GM12878 (cell line): ENCODE measurements around the gene GARIN5B. TPM values are rescaled to one million over a fixed set of nuclear protein-coding genes. Genes with fewer than 3 reads are reported as not detected.

Experiments
- BRCA1 ChIP-seq: IDR thresholded peaks from 2 replicates; pipeline ENCODE4 v1.6.1; 2011; ENCODE audit warnings: low read depth, low read length, improper control_type of control experiment
- CBFB ChIP-seq: IDR thresholded peaks from 2 replicates; pipeline ENCODE4 v1.6.1; 2016; ENCODE audit warnings: antibody characterized with exemption, low read depth
- CBX3 ChIP-seq: fragments of 200-600 bp; sonication (generic); IDR thresholded peaks from 2 replicates; pipeline ENCODE4 v1.6.1; 2016; ENCODE audit warnings: low read depth, borderline replicate concordance
- CEBPZ ChIP-seq: fragments of 150-350 bp; IDR thresholded peaks from 2 replicates; pipeline ENCODE4 v1.6.1; 2016; ENCODE audit warnings: low read depth, low read length
- ESRRA ChIP-seq: IDR thresholded peaks from 2 replicates; pipeline ENCODE4 v1.6.1; 2012; ENCODE audit warnings: mild to moderate bottlenecking, low read length, improper control_type of control experiment
- ETV6 ChIP-seq, 2 experiments: fragments of 450-650 bp in 1 of 2; IDR thresholded peaks in 1 of 2; conservative IDR thresholded peaks in 1 of 2; 2 replicates each; pipeline ENCODE4 v1.6.1; 2014; ENCODE audit warnings: antibody characterized with exemption in 1 of 2, borderline replicate concordance in 1 of 2, low read depth in 1 of 2, mild to moderate bottlenecking in 1 of 2, moderate library complexity in 1 of 2
- HDAC2 ChIP-seq: fragments of 200-600 bp; sonication (generic); IDR thresholded peaks from 2 replicates; pipeline ENCODE4 v1.6.1; 2017
- HDAC6 ChIP-seq: fragments of 200-600 bp; sonication (generic); IDR thresholded peaks from one replicate; pipeline ENCODE4 v1.8.0; 2017; ENCODE audit warnings: antibody characterized with exemption; ENCODE audit not compliant: unreplicated experiment
- MEF2B ChIP-seq: fragments of 450-650 bp; IDR thresholded peaks from 2 replicates; pipeline ENCODE4 v1.6.1; 2018; ENCODE audit warnings: mild to moderate bottlenecking, moderate library complexity; ENCODE audit not compliant: partially characterized antibody, poor library complexity, severe bottlenecking
- MTA2 ChIP-seq: fragments of 450-650 bp; IDR thresholded peaks from 2 replicates; pipeline ENCODE4 v1.6.1; 2016; ENCODE audit warnings: low read depth, mild to moderate bottlenecking, moderate library complexity
- NR2C1 ChIP-seq: fragments of 450-650 bp; IDR thresholded peaks from 2 replicates; pipeline ENCODE4 v1.6.1; 2017; ENCODE audit warnings: antibody characterized with exemption, mild to moderate bottlenecking, moderate library complexity
- NRF1 ChIP-seq: conservative IDR thresholded peaks from 2 replicates; pipeline ENCODE4 v1.6.1; 2011; ENCODE audit warnings: mild to moderate bottlenecking, low read depth, low read length, improper control_type of control experiment
- PAX8 ChIP-seq: fragments of 450-650 bp; IDR thresholded peaks from 2 replicates; pipeline ENCODE4 v1.6.1; 2017; ENCODE audit warnings: mild to moderate bottlenecking, moderate library complexity
- RAD21 ChIP-seq: IDR thresholded peaks from 2 replicates; pipeline ENCODE4 v1.6.1; 2011; ENCODE audit warnings: mild to moderate bottlenecking, low read depth, low read length, moderate library complexity; ENCODE audit not compliant: insufficient read depth
- RELA ChIP-seq: fragments of 450-650 bp; IDR thresholded peaks from 2 replicates; pipeline ENCODE4 v1.8.0; 2014; ENCODE audit warnings: borderline replicate concordance; ENCODE audit not compliant: partially characterized antibody
- SP1 ChIP-seq: IDR thresholded peaks from one replicate; pipeline ENCODE4 v1.6.1; 2011; ENCODE audit warnings: low read depth, low read length
- STAT3 ChIP-seq: IDR thresholded peaks from 2 replicates; pipeline ENCODE4 v1.6.1; 2011; ENCODE audit warnings: low read depth, low read length, improper control_type of control experiment
- TCF7 ChIP-seq: IDR thresholded peaks from 2 replicates; pipeline ENCODE4 v1.6.1; 2014; ENCODE audit warnings: antibody characterized with exemption, borderline replicate concordance
- ZBED1 ChIP-seq: IDR thresholded peaks from 2 replicates; pipeline ENCODE4 v1.6.1; 2016; ENCODE audit warnings: borderline replicate concordance
- ZNF622 ChIP-seq: fragments of 450-650 bp; IDR thresholded peaks from 2 replicates; pipeline ENCODE4 v1.6.1; 2017; ENCODE audit warnings: mild to moderate bottlenecking, inconsistent platforms
- ZSCAN29 ChIP-seq: fragments of 450-650 bp; IDR thresholded peaks from 2 replicates; pipeline ENCODE4 v1.6.1; 2017; ENCODE audit warnings: mild to moderate bottlenecking, moderate library complexity
- polyA plus RNA-seq, 11 experiments: library from polyadenylated mRNA; depleted of rRNA in 4 of 11; unstranded in 6 of 11; stranded (reverse) in 5 of 11; fragments of >200 nt; fragmentation: Nextera tagmentation in 4 of 11; fragmentation: Illumina TruSeq in 1 of 11; extraction: Ambion mirVana in 4 of 11; extraction: Trizol in 1 of 11; gene quantifications; 1 replicate in 1 of 11; 2 replicates in 10 of 11; pipeline versions ENCODE4 v1.2.1 to v1.2.3, GENCODE V29; 2011 to 2016; ENCODE audit warnings: inconsistent platforms in 2 of 11, missing spikeins in 2 of 11, low read depth in 1 of 11
- total RNA-seq, 4 experiments: library from RNA; depleted of rRNA in 3 of 4; stranded (reverse); fragments of >200 nt in 3 of 4; fragmentation: Illumina TruSeq in 1 of 4; extraction: Trizol in 1 of 4; gene quantifications; 2 replicates each; pipeline versions ENCODE4 v1.2.1 to v1.2.3, GENCODE V29; 2013 to 2021
- TF ChIP-seq, protein P1 (sequence below): fragments of 450-650 bp; IDR thresholded peaks from 2 replicates; pipeline ENCODE4 v1.6.1; 2018; ENCODE audit warnings: borderline replicate concordance, mild to moderate bottlenecking; ENCODE audit not compliant: partially characterized antibody
- TF ChIP-seq, protein P2 (sequence below): fragments of 450-650 bp; IDR thresholded peaks from 2 replicates; pipeline ENCODE4 v1.6.1; 2017; ENCODE audit warnings: mild to moderate bottlenecking

The GARIN5B gene
- total and polyA plus RNA-seq, 10 of the 15 experiments (the other 5 are each of a cell fraction or from before 2014, with no cell fraction given) = not detected

- no peak; the same call in 1 of the 2 replicates for TF ChIP-seq NR2C1
- no peak for TF ChIP-seq ZNF622
- TF ChIP-seq TCF7 = no peak
- peak; percentile 77 for TF ChIP-seq RELA
- TF ChIP-seq CBFB = 0 out of 2 replicates have a peak, but pooled peaks have one; percentile 40
- 0 out of 2 replicates have a peak, but pooled peaks have one; percentile 6 for TF ChIP-seq MTA2
- no peak for TF ChIP-seq PAX8
- TF ChIP-seq CEBPZ = no peak
- no peak for TF ChIP-seq ETV6 (conservative IDR thresholded peaks at IDR 0.05 in 1 of 2, IDR thresholded peaks at IDR 0.05 in 1 of 2; ENCODE audit: borderline replicate concordance in 1 of 2, low read depth in 1 of 2)
- no peak for TF ChIP-seq CBX3
- no peak for TF ChIP-seq ZBED1
- peak; percentile 89 for TF ChIP-seq SP1
- TF ChIP-seq, protein P1, sequence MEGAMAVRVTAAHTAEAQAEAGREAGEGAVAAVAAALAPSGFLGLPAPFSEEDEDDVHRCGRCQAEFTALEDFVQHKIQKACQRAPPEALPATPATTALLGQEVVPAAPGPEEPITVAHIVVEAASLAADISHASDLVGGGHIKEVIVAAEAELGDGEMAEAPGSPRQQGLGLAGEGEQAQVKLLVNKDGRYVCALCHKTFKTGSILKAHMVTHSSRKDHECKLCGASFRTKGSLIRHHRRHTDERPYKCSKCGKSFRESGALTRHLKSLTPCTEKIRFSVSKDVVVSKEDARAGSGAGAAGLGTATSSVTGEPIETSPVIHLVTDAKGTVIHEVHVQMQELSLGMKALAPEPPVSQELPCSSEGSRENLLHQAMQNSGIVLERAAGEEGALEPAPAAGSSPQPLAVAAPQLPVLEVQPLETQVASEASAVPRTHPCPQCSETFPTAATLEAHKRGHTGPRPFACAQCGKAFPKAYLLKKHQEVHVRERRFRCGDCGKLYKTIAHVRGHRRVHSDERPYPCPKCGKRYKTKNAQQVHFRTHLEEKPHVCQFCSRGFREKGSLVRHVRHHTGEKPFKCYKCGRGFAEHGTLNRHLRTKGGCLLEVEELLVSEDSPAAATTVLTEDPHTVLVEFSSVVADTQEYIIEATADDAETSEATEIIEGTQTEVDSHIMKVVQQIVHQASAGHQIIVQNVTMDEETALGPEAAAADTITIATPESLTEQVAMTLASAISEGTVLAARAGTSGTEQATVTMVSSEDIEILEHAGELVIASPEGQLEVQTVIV = peak; percentile 61
- no peak for TF ChIP-seq BRCA1
- TF ChIP-seq, protein P2, sequence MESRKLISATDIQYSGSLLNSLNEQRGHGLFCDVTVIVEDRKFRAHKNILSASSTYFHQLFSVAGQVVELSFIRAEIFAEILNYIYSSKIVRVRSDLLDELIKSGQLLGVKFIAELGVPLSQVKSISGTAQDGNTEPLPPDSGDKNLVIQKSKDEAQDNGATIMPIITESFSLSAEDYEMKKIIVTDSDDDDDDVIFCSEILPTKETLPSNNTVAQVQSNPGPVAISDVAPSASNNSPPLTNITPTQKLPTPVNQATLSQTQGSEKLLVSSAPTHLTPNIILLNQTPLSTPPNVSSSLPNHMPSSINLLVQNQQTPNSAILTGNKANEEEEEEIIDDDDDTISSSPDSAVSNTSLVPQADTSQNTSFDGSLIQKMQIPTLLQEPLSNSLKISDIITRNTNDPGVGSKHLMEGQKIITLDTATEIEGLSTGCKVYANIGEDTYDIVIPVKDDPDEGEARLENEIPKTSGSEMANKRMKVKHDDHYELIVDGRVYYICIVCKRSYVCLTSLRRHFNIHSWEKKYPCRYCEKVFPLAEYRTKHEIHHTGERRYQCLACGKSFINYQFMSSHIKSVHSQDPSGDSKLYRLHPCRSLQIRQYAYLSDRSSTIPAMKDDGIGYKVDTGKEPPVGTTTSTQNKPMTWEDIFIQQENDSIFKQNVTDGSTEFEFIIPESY = no peak
- no peak for TF ChIP-seq RAD21
- no peak for TF ChIP-seq STAT3
- no peak for TF ChIP-seq HDAC2
- TF ChIP-seq NRF1 = 0 out of 2 replicates have a peak, but pooled peaks have one; percentile 34
- TF ChIP-seq ZSCAN29 = no peak
- peak; percentile 8 for TF ChIP-seq MEF2B
- no peak for TF ChIP-seq HDAC6
- TF ChIP-seq ESRRA = no peak
Measured at GRCh38 chr19:55407800-55408532, 44.9 kb upstream of the GARIN5B start (continued).
